Hypothalamus (tissue), 51 donors: ENCODE results near the gene NUDT14.

Experiments used
- DNase-seq, 51 donors: peaks; one replicate each; lab custom pipeline; 2025; lab: John Stamatoyannopoulos, UW

The NUDT14 gene

GRCh38 chr14:105212541-105213300 is 31.6 kb upstream of the NUDT14 start:
- no peak for DNase-seq

- no peak for DNase-seq
Measured at GRCh38 chr14:105211758-105212089, 30.6 kb upstream of the NUDT14 start.

DNA sequence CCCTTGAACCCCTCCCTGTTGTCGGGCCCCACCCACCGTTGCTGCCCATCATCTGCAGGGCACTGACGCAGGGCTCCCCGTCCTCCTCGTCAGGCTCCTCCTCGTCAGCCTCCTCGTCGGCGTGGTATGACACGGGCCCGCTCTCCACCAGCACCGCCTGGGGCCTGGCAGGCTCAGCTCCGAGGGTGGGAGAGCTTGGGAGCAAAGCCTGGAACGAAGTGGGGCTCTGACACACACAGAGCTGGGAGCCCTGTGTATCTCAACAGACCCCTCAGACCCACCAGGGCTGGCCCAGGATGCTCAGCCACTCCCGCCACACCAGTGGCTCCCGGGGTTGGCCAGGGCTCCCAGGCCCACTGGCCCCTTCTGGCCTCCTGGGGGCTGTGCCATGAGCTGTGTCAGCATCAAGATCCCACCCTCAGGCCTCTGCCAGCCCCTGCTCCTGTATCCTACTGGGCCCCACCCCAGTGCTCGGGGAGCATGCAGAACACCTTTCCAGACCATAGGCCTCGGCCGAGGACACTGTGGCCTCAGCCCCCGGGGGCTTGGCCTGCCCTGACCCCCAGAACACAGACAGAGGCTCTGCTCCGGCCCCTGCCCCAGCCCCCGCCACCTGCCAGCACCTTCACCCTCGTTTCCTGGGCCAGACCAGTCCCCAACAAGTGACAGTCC is 30.1 kb upstream of the NUDT14 start:
- no peak for DNase-seq

DNA sequence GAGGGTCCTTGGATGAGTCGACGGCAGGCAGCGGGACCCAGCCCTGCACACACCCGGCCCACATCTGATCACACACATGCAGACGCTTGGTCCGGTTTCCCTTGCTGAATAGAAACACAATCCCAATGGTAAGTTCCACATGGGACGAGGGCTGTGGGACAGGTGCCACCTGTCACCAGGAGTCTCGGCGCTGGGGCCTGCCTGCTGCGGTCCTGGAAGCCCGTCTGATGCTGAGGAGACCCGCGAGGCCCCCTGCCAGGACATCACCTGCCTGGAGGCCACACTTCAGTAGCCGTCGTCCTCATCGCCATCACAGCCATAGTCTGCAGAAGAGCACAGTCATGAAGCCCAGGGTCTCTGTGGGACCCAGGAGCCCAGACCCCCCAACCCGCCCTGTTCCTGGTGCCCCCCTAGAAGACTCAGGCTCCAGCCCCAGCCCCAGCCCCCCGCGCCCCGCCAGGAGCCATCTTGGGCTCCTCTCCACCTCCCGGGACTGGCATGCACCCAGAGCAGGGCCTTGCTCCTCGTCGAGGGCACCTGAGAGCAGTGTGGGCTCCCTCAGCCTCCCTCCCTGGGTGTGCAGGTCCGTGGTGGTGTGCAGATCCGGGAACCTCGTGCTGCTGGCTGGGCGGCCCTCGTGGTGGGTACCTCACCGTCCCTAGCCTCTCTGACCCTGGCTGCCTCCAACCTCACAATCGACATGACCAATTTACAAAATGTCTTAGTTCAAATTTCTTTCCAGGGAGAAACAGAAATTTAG is 29.3 kb upstream of the NUDT14 start:
- no peak for DNase-seq

GRCh38 chr14:105209646-105210045 is 28.5 kb upstream of the NUDT14 start:
- DNase-seq = no peak

GRCh38 chr14:105209091-105209490 is 28.0 kb upstream of the NUDT14 start:
- no peak for DNase-seq

DNA sequence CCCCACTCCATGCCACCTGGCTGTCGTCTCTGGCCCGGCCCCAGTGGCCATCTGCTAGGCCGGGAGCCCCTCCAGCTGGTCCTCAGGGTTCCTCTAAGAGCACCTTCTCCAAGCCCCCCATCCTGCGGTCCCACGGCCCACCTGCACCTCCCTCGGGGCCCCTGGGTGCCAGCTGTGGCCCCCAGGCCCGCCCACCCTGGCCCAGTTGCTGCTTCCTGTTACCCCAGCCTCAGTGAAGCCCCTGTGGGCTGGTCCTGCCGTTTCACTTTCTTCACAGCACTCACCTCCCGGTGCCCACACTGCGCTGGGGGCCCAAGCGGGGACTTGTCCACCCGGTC is 27.6 kb upstream of the NUDT14 start:
- no peak for DNase-seq

- DNase-seq = no peak
Measured at GRCh38 chr14:105207996-105208737, 27.1 kb upstream of the NUDT14 start.

DNA sequence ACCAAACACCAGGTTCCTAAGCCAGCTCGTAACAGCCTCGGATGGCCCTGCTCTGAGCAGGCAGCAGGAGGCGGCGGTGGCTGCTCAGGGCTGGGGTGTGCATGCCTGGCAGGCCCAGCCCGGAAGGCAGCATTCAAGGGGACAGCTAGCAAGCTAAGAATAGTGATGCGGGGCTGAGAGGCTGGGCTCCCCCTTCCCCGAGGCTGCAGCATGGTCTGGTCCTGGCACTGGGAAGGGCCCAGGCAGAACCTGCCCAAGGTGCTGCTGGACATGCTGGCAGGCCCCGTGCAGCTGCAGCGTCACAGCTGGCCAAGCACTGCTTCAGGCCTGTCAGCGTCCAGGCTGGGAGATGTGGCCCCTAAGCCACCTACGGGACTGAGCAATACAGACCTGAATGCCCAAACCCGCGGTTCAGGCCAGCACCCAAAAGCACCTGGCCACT is 26.4 kb upstream of the NUDT14 start:
- no peak for DNase-seq

DNA sequence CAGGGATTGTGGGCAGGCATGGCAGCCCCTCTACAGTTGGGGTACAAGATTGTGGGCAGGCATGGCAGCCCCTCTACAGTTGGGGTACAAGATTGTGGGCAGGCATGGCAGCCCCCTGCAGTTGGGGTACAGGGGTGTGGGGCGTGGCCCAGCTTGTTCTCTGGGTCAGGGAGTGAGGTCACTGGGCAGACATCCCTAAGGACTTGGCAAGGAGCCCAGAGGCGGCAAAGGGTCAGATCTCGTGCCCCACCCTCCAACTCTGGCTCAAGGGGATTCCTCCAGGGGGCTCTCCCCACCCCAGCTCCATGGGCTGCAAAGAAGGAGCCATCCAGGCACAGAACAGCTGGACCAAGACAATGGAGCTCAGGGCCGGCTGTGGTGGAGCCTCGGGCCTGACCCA is 25.8 kb upstream of the NUDT14 start:
- DNase-seq = peak in 2 of 51 donors; percentile 1 to 14

DNA sequence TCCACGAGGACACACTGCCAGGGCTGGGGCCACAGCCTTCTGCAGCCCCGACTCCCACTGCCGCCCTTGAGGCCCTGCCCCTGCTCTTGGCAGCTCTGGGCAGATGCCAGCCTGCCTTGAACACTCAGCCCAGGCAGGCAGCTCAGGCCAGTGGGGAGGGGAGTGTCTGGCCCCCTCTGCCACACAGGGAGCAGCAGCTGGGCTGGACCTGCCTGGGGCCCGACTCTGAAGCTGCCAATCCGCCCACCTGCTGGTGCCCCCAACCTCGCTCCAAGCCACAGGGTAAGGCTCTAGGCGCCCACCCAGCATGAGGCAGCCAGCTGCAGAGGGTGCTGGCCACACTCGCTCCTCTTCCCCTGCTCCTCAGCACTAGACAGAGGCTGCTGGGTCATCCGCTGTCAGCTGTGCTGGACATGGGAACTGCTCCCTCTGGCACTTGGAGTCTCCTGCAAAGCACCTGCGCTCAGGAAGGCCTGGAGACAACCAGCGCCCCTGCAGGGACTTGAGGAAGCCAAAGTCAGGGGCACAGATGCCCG is 24.6 kb upstream of the NUDT14 start:
- DNase-seq = peak in 5 of 51 donors; percentile 12 to 52 (median 27)

DNA sequence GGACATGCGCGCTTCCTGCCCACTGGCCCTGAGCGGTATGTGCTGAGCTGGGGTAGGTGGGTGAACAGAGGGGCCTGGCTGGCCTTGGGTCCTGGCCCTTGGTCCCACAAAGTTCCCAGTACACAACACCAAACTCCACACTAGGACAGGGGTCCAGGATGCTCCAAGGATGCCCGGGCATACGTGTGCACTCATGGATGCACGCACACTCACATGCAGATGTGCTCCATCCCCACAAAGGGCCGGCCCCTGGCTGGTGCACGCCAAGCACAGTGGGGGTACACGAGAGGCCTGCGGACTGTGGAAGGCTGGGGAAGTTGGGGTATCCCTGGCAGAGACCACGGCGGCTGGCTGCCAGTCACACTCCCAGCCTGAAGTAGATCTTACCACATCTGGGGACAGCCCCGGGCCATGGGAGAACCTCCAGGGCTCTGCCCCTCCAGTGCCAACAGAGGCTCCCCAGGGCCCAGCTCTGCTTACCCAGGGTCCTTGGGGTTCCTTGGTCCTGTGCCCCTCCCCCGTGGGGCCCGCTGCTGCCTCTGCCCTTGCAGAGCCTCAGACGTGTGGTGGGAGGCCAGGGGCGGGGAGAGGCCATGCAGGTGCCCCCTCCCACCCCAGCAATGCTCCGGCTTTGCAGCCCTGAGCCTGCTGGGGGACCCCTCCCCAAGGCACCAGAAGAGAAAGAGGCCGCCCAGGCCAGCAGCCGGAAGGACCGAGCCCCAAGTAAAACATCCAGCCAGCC is 24.0 kb upstream of the NUDT14 start:
- no peak for DNase-seq

DNA sequence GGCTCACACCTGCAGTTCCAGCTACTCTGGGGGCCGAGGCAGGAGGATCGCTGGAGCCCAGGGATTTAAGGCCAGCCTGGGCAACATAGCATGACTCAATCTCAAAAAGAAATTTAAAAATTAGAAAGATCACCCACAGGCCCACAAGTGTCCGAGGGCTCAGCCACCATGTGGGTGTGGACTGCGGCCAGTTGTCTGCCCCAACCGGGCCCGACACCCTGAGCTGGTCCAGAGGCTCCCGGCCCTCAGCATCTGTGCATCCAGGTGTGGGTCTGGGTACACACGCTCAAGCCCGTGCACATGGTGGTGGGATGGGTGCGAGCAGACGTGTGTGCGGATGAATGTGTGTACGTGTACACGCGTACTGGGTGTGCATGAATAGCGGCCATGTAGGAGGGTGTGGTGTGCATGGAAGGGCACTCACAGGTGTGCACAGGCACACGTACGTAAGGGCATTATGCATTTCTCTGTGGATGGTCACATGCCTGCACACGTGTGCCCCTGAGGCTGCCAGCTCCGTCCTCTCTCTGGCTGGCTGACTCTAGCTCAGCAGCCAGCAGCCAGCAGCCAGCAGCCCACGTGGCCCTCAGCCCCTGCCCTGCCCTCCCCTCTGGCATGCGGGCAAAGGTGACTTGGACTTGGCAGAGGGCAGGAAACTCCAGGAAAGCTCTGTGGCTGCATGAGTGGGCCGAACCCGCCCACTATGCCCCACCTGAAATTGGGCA is 23.3 kb upstream of the NUDT14 start:
- DNase-seq = peak in 36 of 51 donors; percentile 14 to 77 (median 56)

- no peak for DNase-seq
Measured at GRCh38 chr14:105203701-105204100, 22.6 kb upstream of the NUDT14 start.

DNA sequence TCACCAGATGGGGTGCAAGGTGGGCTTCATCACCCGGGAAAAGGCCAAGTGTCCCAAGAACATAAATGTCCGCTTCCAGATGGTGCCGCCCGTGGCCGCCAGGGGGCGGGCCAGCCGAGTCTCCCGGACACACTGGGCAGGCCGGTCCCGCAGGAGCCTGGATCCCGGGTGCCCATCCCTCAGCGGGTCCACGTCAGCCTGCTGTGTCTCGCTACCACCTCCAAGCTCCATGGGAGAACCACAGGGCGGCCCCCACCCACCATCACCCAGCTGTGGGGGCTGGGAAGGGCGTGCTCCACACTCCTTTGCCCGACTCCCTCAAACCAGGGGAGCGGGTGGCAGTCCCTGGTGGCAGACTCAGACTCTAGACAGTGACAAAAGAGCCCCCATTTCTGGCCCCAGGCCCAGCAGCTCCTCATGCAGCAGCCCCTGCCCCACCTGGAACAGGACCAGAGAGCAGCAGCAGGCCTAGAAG is 22.0 kb upstream of the NUDT14 start:
- peak in 46 of 51 donors; percentile 16 to 86 (median 56) for DNase-seq

GRCh38 chr14:105201925-105202513 is 20.9 kb upstream of the NUDT14 start:
- peak in 2 of 51 donors; percentile 1 to 14 for DNase-seq

DNA sequence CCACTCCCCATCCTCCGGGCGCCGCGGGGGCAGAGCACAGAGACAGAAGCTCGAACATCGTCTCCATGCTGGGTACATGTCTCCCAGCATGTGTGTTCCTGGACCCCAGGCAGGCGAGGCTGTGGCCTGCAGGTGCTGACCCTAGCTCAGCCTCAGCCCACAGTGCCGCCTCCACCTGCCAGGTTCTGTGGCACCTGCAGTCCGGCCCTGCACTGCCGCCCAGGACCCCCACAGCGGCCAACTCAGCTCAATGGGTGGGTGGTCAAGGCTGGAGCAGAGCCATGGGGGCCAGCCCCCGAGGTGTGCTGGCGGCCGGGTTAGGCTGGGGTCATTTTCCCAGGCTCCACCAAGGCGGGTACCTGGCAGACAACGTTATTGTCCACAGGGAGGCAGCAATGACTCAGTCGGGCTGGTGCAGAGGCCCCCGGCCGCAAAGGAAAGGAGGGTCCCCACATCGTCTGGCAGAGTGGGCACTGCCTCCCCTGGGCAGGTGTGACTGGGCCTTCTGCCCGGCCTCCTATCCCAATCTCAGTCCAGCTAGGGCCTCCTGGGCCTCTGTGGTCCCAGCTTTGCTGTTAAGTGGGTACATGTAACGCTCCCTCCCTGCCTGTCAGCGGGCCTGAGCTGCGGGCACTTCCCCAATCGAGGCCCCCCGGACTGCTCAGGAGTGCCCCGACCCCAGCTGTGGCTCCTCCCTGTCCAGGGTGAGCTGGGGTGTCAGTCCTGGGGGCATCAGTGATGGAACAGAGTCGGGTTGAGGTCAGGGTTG is 20.2 kb upstream of the NUDT14 start:
- peak in 1 of 51 donors; percentile 25 for DNase-seq

DNA sequence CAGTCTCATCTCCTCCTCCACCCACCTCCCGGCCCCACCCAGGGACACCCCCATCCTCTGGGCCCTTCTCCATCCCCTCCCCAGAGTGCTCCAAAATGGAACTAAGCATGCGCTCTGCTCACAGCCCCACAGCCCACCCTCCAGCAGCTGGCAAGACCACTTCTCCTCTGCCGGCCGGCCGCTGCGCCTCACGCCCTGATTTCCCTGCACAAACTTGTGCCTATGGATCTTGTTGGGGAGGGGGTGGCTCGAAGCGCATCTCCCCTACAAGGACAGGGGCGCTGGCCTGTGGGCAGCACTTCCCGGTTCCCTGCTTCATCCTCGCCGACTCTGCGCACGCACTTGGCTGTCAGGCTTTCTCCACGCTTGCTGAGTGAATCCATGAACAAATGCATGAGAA is 19.5 kb upstream of the NUDT14 start:
- DNase-seq = no peak
